Measurements from ENCODE around the gene AGGF1. TPM values are rescaled to one million over a fixed set of nuclear protein-coding genes. Genes with fewer than 3 reads are reported as not detected.
"Not testable (repeated sequence)": the region's sequence is repeated elsewhere in the genome, so short reads cannot be mapped to it uniquely, and the experiment has no call there.

AGGF1 gene
- polyA plus RNA-seq, 2 donors: 5.9 to 7.6 TPM

DNA sequence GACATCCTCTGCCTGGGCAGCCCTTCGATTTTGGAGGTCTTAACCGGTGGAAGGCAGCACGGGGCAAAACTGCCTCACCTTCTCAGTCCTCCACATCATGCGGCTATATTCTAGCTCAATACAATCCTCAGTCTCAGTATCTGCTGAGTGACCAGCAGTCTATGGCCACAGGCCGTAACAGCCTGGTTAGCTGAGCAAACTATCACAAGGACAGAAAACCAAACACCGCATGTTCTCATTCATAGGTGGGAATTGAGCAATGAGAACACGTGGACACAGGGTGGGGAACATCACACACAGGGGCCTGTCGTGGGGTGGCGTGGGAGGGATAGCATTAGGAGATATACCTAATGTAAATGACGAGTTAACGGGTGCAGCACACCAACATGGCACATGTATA lies 50.3 kb downstream of the AGGF1 start:
- WGBS, 2 donors: 93 to 94% methylated on average over 11 of the region's 11 CpGs
- H3K27me3 ChIP-seq (ENCODE audit: control insufficient read depth in 1 of 2, insufficient read depth in 2 of 2, low read length in 2 of 2); H3K4me1 ChIP-seq (ENCODE audit: control insufficient read depth in 2 of 2, insufficient read depth in 2 of 2, low read length in 1 of 2); H3K4me3 ChIP-seq (ENCODE audit: low read depth in 1 of 2, low read length in 2 of 2); H3K36me3 ChIP-seq (ENCODE audit: control insufficient read depth in 2 of 2, insufficient read depth in 2 of 2, low read length in 1 of 2); H3K27ac ChIP-seq (ENCODE audit: low read depth in 2 of 2, low read length in 1 of 2); H3K9me3 ChIP-seq (ENCODE audit: control insufficient read depth in 2 of 2, insufficient read depth in 1 of 2, low read depth in 1 of 2, low read length in 1 of 2): not testable (repeated sequence)

DNA sequence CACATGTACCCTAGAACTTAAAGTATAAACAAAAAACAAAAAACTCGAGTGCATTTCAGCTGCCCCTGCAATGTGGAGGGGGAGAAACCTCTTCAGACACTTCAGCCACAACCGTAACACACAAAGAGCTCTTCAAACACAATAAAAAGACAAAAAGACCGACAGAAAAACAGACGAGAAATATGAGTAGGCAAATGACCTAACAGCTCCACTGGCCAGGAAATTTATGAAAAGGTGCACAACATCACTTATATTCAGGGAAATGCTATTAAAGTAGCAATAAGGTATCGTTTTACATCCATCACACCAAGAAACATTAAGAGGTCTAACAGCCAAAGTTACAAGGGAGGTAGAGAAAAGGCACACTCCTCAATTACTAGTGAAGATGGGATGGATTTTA lies 50.7 kb downstream of the AGGF1 start:
- no peaks in the 10 kb centered on the region for H3K9me3 ChIP-seq (ENCODE audit: control insufficient read depth in 2 of 2, insufficient read depth in 1 of 2, low read depth in 1 of 2, low read length in 1 of 2)
- no peak overlapping the region for H3K27ac ChIP-seq (ENCODE audit: low read depth in 2 of 2, low read length in 1 of 2)
- H3K36me3 ChIP-seq (ENCODE audit: control insufficient read depth in 2 of 2, insufficient read depth in 2 of 2, low read length in 1 of 2): peaks cover 0 to 2% of the 10 kb centered on the region in 2 donors
- no peak overlapping the region for H3K4me3 ChIP-seq (ENCODE audit: low read depth in 1 of 2, low read length in 2 of 2)
- WGBS, 2 donors: 79 to 83% methylated on average over 5 of the region's 5 CpGs
- H3K27me3 ChIP-seq (ENCODE audit: control insufficient read depth in 1 of 2, insufficient read depth in 2 of 2, low read length in 2 of 2): no peaks in the 10 kb centered on the region
- H3K4me1 ChIP-seq (ENCODE audit: control insufficient read depth in 2 of 2, insufficient read depth in 2 of 2, low read length in 1 of 2): peaks cover 3 to 5% of the 10 kb centered on the region in 2 donors

DNA sequence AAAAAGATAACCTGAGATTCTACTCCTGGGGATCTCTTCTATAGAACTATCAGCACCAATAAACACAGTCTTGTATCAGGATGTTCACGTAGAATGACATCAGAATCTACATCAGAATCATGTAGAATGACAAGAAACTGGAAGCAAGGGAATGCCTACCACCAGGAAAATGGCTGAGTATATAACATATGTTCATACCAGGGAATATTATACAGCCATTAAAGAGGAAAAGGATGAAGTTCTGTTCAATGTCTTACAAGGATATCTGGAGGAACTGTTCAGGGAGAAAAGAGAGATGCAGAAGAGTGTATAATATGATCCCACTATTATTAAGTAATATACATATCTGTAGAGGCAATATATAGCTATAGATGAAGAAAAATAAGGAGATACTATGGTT lies 52.1 kb downstream of the AGGF1 start:
- H3K4me3 ChIP-seq (ENCODE audit: low read depth in 1 of 2, low read length in 2 of 2): no peak overlapping the region
- H3K27ac ChIP-seq (ENCODE audit: low read depth in 2 of 2, low read length in 1 of 2): no peak overlapping the region
- peaks cover 0 to 2% of the 10 kb centered on the region in 2 donors for H3K36me3 ChIP-seq (ENCODE audit: control insufficient read depth in 2 of 2, insufficient read depth in 2 of 2, low read length in 1 of 2)
- H3K27me3 ChIP-seq (ENCODE audit: control insufficient read depth in 1 of 2, insufficient read depth in 2 of 2, low read length in 2 of 2): no peaks in the 10 kb centered on the region
- H3K4me1 ChIP-seq (ENCODE audit: control insufficient read depth in 2 of 2, insufficient read depth in 2 of 2, low read length in 1 of 2): peaks cover 0 to under 1% of the 10 kb centered on the region in 2 donors
- WGBS, 2 donors: 47 to 55% methylated on average over 1 of the region's 1 CpG
- H3K9me3 ChIP-seq (ENCODE audit: control insufficient read depth in 2 of 2, insufficient read depth in 1 of 2, low read depth in 1 of 2, low read length in 1 of 2): no peaks in the 10 kb centered on the region

DNA sequence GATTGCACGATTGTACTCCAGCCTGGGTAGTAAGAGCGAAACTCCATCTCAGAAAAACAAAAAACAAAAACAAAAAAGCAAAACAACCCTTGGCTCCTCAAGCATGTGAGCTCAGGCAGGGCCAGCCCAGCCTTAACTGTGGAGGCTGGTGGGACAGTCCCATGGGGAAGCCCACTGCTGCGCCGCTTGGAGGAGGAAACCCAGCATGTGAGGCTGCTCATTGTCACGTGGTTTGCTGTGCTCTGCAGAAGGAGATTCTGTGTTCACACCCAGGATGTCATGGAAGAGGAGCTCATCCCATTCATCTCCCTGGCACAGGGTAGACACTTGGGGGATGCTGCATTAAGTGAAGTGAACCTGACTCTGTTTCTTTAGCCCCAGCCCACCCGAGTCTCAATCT lies 52.9 kb downstream of the AGGF1 start:
- Histone ChIP-seq H3K36me3 (ENCODE audit: control insufficient read depth in 2 of 2, insufficient read depth in 2 of 2, low read length in 1 of 2) (peaks cover 0 to 2% of the 10 kb centered on the region in 2 donors), H3K9me3 (ENCODE audit: control insufficient read depth in 2 of 2, insufficient read depth in 1 of 2, low read depth in 1 of 2, low read length in 1 of 2) (no peaks in the 10 kb centered on the region), H3K27ac (ENCODE audit: low read depth in 2 of 2, low read length in 1 of 2) (no peak overlapping the region), H3K27me3 (ENCODE audit: control insufficient read depth in 1 of 2, insufficient read depth in 2 of 2, low read length in 2 of 2) (no peaks in the 10 kb centered on the region), H3K4me3 (ENCODE audit: low read depth in 1 of 2, low read length in 2 of 2) (no peak overlapping the region), H3K4me1 (ENCODE audit: control insufficient read depth in 2 of 2, insufficient read depth in 2 of 2, low read length in 1 of 2) (peaks cover 3% of the 10 kb centered on the region in 2 donors)
- 88% methylated on average over 6 of the region's 6 CpGs for WGBS, 2 donors

DNA sequence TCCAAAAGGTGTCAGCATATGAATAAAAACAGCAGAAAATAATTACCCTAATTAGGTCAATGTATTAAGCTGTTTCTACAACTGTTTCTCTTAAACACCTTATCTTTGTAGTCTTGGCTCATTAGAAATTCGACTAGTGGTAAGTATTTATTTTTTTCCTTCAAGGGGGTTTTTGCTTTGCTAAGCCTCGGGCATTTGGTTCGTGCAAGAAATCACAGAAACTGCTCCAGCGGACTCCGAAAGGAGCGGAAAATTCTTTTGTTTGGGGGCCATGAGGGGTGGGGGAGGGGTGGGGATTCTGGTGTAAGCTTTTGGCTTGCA lies 56.1 kb downstream of the AGGF1 start:
- Histone ChIP-seq H3K36me3 (ENCODE audit: control insufficient read depth in 2 of 2, insufficient read depth in 2 of 2, low read length in 1 of 2) (no peaks in the 10 kb centered on the region), H3K9me3 (ENCODE audit: control insufficient read depth in 2 of 2, insufficient read depth in 1 of 2, low read depth in 1 of 2, low read length in 1 of 2) (no peaks in the 10 kb centered on the region), H3K27ac (ENCODE audit: low read depth in 2 of 2, low read length in 1 of 2) (peak overlapping the region; percentile 82 to 88), H3K27me3 (ENCODE audit: control insufficient read depth in 1 of 2, insufficient read depth in 2 of 2, low read length in 2 of 2) (no peaks in the 10 kb centered on the region), H3K4me3 (ENCODE audit: low read depth in 1 of 2, low read length in 2 of 2) (peak overlapping the region; percentile 59 to 86), H3K4me1 (ENCODE audit: control insufficient read depth in 2 of 2, insufficient read depth in 2 of 2, low read length in 1 of 2) (peaks cover 3% of the 10 kb centered on the region in 2 donors)
- WGBS, 2 donors: 3 to 4% methylated on average over 6 of the region's 6 CpGs

DNA sequence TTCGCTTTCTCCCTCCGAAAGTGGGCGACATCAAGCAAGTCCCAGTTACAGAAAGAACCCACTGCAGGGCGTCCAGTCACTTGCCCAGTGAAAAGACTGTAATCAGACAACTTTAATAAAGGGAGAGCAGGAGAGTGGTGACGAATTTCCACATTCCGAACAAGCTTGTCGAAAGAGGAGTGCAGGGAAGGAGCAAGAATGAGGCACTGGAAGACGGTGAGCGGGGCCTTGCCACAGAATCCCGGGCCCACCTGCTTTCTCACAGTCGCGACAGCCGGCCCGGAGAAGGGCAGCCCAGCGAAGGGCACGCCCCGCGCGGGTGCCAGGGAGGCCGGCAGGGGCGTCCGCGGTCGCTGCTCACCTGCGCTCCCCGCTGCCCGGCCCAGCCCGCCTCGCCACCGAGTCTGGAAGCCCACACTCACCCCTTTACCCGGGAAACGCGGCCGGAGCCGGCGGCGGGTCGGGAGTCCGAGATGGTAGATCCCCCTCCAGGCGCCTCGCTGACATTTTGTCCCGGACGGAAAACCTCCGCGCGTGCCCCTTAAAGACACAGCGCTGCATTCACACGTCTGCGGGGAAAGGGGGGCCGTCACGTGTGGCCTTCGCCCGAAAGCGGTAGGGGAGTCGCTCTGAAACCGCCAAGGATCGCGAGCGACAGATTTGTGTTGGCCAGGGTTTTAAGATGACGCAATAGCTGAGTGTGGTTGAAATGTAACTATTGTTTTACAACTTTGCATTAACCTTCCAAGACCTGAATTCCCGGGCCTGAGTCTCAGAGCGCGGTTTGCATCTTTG lies 56.7 kb downstream of the AGGF1 start, which contains the start of gene ZBED3:
ZBED3 (minus strand) TSS at position 597 of the 795 bp plus-strand sequence. CDS start 9,407 bp downstream, outside the sequence.
- no peaks in the 10 kb centered on the region for H3K27me3 ChIP-seq (ENCODE audit: control insufficient read depth in 1 of 2, insufficient read depth in 2 of 2, low read length in 2 of 2)
- H3K4me1 ChIP-seq (ENCODE audit: control insufficient read depth in 2 of 2, insufficient read depth in 2 of 2, low read length in 1 of 2): peaks cover 3% of the 10 kb centered on the region in 2 donors
- no peaks in the 10 kb centered on the region for H3K36me3 ChIP-seq (ENCODE audit: control insufficient read depth in 2 of 2, insufficient read depth in 2 of 2, low read length in 1 of 2)
- H3K9me3 ChIP-seq (ENCODE audit: control insufficient read depth in 2 of 2, insufficient read depth in 1 of 2, low read depth in 1 of 2, low read length in 1 of 2): no peaks in the 10 kb centered on the region
- WGBS, 2 donors: 0 to 1% methylated on average over 63 of the region's 63 CpGs
- H3K27ac ChIP-seq (ENCODE audit: low read depth in 2 of 2, low read length in 1 of 2): peak within 1 kb of the TSS; percentile 82 to 88
- H3K4me3 ChIP-seq (ENCODE audit: low read depth in 1 of 2, low read length in 2 of 2): peak within 1 kb of the TSS; percentile 59 to 86

DNA sequence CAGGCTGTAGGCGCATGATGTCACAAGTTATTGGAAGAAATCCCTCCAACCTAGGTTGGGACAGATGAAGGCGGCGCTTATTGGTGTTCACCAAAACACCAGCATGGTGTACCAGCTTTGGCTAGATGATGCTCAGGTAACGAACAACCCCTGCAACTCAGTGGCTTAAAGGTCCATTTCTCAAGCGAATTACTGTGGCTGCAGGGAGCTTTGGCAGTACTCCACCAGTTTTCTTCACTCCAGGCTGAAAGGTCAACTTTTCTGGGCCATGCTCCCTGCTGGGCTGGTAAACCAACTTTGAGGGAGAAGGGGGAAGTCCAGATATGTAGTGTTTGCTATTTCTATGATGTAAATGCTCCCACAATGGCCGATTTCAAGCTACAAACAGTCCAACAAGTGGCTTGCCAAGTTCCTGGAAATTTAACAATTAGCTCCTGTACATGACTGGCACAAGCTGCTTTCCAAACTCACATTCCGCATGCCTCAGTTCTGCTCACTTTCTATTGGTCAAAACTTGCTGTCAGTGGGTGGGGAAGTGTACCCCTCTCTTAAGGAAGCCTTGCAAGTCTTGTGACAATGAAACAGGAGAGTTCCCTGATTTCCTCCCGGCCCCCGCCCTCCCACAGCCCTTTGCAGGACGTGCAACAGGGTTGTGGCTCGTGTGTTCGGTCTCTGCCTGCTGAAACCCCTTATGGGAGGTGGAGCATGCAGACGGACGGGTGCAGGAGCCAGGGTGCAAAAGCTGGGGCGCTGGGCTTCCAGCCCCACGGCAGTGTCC lies 57.5 kb downstream of the AGGF1 start:
- H3K4me3 ChIP-seq (ENCODE audit: low read depth in 1 of 2, low read length in 2 of 2): peak overlapping the region; percentile 59 to 86
- H3K27me3 ChIP-seq (ENCODE audit: control insufficient read depth in 1 of 2, insufficient read depth in 2 of 2, low read length in 2 of 2): no peaks in the 10 kb centered on the region
- peak overlapping the region; percentile 40 to 82 for H3K27ac ChIP-seq (ENCODE audit: low read depth in 2 of 2, low read length in 1 of 2)
- no peaks in the 10 kb centered on the region for H3K9me3 ChIP-seq (ENCODE audit: control insufficient read depth in 2 of 2, insufficient read depth in 1 of 2, low read depth in 1 of 2, low read length in 1 of 2)
- H3K36me3 ChIP-seq (ENCODE audit: control insufficient read depth in 2 of 2, insufficient read depth in 2 of 2, low read length in 1 of 2): no peaks in the 10 kb centered on the region
- 18 to 23% methylated on average over 16 of the region's 16 CpGs for WGBS, 2 donors
- H3K4me1 ChIP-seq (ENCODE audit: control insufficient read depth in 2 of 2, insufficient read depth in 2 of 2, low read length in 1 of 2): peaks cover 3% of the 10 kb centered on the region in 2 donors

DNA sequence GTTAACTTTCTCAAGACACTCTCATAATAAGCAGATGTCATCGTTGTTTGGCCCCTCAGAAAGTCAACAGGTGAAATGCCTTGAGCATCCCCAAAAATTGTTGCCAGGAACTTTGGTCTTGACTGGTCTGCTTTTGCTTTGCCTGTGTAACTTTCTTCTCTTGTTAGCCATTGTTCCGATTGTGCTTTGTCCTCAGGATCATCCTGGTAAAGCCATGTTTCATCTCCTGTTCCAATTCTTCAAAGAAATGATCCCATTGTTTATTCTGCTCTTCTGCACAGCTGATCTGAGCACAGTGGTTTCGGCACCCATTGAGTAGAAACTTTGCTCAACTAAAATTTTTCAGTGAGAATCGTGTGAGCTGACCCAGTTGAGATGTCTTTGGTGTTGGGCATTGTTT lies 65.0 kb downstream of the AGGF1 start:
- Histone ChIP-seq H3K4me3 (ENCODE audit: low read depth in 1 of 2, low read length in 2 of 2) (no peak overlapping the region), H3K9me3 (ENCODE audit: control insufficient read depth in 2 of 2, insufficient read depth in 1 of 2, low read depth in 1 of 2, low read length in 1 of 2) (no peaks in the 10 kb centered on the region), H3K27me3 (ENCODE audit: control insufficient read depth in 1 of 2, insufficient read depth in 2 of 2, low read length in 2 of 2) (no peaks in the 10 kb centered on the region), H3K4me1 (ENCODE audit: control insufficient read depth in 2 of 2, insufficient read depth in 2 of 2, low read length in 1 of 2) (no peaks in the 10 kb centered on the region), H3K36me3 (ENCODE audit: control insufficient read depth in 2 of 2, insufficient read depth in 2 of 2, low read length in 1 of 2) (no peaks in the 10 kb centered on the region), H3K27ac (ENCODE audit: low read depth in 2 of 2, low read length in 1 of 2) (no peak overlapping the region)
- WGBS, 2 donors: 89 to 92% methylated on average over 4 of the region's 4 CpGs

DNA sequence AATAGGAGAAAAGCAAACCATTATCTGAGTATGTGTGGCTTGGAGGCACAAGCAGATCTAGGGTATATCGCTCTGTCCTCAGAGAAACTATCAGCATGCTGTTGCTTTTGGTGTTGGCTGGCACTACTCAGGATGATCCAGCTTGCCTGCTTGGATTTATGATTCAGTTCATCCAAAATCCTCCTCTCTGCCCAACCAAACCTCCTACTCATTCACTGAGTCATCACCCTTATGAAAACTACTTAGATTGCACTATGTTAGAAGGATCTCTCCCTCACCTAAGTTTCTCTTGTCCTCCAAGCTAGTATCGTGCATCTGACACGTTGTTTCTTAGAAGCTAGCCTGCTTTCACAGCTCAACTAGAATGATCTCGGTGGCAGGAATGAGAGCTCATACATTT lies 71.1 kb downstream of the AGGF1 start:
- H3K36me3 ChIP-seq (ENCODE audit: control insufficient read depth in 2 of 2, insufficient read depth in 2 of 2, low read length in 1 of 2): no peaks in the 10 kb centered on the region
- WGBS, 2 donors: 68 to 69% methylated on average over 4 of the region's 4 CpGs
- no peak overlapping the region for H3K4me3 ChIP-seq (ENCODE audit: low read depth in 1 of 2, low read length in 2 of 2)
- no peaks in the 10 kb centered on the region for H3K9me3 ChIP-seq (ENCODE audit: control insufficient read depth in 2 of 2, insufficient read depth in 1 of 2, low read depth in 1 of 2, low read length in 1 of 2)
- no peaks in the 10 kb centered on the region for H3K27me3 ChIP-seq (ENCODE audit: control insufficient read depth in 1 of 2, insufficient read depth in 2 of 2, low read length in 2 of 2)
- no peaks in the 10 kb centered on the region for H3K4me1 ChIP-seq (ENCODE audit: control insufficient read depth in 2 of 2, insufficient read depth in 2 of 2, low read length in 1 of 2)
- H3K27ac ChIP-seq (ENCODE audit: low read depth in 2 of 2, low read length in 1 of 2): no peak overlapping the region
